ENCODE measurements around the gene DENND10. TPM values are rescaled to one million over a fixed set of nuclear protein-coding genes. Genes with fewer than 3 reads are reported as not detected.
"Not testable (repeated sequence)": the region's sequence is repeated elsewhere in the genome, so short reads cannot be mapped to it uniquely, and the experiment has no call there.

The DENND10 gene
- total and polyA plus RNA-seq, 5 experiments from 2014 or later: 18.3 to 23.2 (median 20.4) TPM

DNA sequence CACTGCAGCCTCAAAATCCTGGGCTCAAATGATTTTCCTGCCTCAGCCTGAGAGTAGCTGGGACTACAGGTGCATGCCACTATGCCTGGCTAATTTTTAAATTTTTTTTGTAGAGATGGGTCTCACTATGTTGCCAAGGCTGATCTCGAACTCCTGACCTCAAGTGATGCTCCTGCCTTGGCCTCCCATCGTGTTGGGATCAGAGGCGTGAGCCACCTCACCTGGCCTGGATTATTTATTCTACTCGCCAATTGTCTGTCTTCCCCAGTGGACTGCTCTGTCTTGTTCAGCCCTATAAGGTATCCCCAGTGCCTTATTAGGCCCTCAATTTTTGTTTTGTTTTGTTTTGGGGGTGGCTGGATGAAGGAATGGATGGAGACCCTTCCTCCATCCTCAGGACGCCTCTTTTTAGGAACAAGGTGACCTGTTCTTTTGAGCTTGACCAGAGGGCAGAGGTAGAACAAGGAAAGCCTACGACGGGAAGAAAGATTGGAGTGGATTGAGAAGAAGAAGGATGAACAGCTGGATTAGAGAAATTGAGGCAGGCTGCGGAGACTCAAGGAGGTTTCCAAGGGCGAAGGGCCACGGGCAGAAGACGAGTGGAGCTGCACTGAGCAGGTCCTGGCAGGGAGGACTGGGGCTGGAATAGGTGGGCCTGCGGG, 541 bp upstream of the DENND10 start:
- Mint-ChIP-seq H3K9me3 (no peaks in the 10 kb centered on the region), H3K4me3 (peak overlapping the region; percentile 73 to 90 (median 86)), H3K27me3 (no peaks in the 10 kb centered on the region), H3K36me3 (peaks cover 0 to 8% (median 5%) of the 10 kb centered on the region in 3 donors), H3K27ac (peak overlapping the region; percentile 63 to 94 (median 88)), H3K4me1 (peaks cover 6 to 32% (median 17%) of the 10 kb centered on the region in 4 donors)
- ATAC-seq (peak in 1 of 2 donors; percentile 66), DNase-seq (no peak)
- POLR2A ChIA-PET: interaction anchor here (0.5 to 2.7 kb wide), 7 partner anchors 20 to 437 kb away, joined by 3 to 20 read pairs (median 4); partner anchors contain the start of genes EIF3A and SFXN4

DNA sequence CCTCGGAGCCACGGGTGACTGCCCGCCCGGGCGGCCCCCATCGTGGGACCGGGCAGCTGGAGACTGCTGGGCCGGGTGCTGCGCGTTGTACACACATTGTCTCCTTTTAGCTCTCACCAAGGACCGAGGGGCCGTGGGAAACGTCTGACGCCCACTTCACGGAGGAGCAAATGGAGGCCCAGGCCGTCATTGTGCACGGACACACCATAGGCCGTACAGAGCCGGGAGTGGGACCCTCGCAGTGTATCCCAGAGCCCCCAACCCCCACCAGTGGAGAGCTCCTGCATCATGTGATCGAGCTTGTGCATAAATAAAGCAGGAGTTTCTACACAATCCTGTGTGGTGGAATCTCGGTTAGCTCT, 722 bp downstream of the DENND10 start:
- H3K9me3 Mint-ChIP-seq: no peaks in the 10 kb centered on the region
- peak overlapping the region in 6 of 10 donors; percentile 9 to 79 (median 60) for H3K27ac Mint-ChIP-seq
- H3K4me3 Mint-ChIP-seq: peak overlapping the region; percentile 64 to 85 (median 78)
- H3K36me3 Mint-ChIP-seq: peaks cover 0 to 17% (median 10%) of the 10 kb centered on the region in 3 donors
- peak in 2 of 10 donors; percentile 6 to 17 for DNase-seq
- H3K27me3 Mint-ChIP-seq: no peaks in the 10 kb centered on the region
- H3K4me1 Mint-ChIP-seq: peaks cover 6 to 32% (median 17%) of the 10 kb centered on the region in 4 donors
- POLR2A ChIA-PET: interaction anchor here (0.7 to 2.7 kb wide), 6 partner anchors 9 to 201 kb away, joined by 4 to 20 read pairs (median 6); partner anchors contain the start of genes EIF3A and SFXN4
- no peak for ATAC-seq

DNA sequence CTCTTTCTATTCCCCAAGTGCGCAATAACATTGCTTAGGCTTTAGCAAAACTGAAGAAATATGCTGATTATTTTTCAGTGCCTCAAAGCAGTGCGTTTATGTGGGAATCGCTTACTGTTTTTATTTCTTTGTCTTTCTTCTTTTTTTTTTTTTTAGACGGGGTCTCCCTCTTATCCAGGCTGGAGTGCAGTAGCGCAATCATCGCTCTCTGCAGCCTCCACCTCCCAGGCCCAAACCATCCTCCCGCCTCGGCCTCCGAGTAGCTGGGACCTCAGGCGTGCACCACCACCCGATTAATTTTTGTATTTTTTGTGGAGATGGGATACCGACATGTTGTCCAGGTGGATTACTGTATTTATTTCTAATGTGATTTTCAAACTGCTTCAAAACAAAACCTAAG, 1.2 kb downstream of the DENND10 start:
- no peak for ATAC-seq
- POLR2A ChIA-PET: interaction anchor here (1.0 to 2.7 kb wide), 6 partner anchors 10 to 201 kb away, joined by 3 to 20 read pairs (median 6); partner anchors contain the start of genes EIF3A and SFXN4
- H3K27ac Mint-ChIP-seq: peak overlapping the region in 5 of 10 donors; percentile 20 to 55 (median 31)

DNA sequence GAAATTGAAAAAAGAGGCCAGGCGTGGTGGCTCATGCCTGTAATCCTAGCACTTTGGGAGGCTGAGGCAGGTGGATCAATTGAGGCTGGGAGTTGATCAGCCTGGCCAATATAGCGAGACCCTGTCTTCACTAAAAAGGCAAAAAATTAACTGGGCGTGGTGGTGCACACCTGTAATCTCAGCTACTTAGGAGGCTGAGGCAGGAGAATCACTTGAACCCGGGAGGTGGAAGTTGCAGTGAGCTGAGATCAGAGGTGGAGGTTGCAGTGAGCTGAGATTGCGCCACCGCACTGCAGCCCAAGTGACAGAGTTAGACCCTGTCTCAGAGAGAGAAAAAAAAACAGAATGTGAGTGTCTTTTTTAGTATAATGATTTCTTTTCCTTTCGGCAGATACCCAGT, 2.0 kb downstream of the DENND10 start:
- H3K4me3 Mint-ChIP-seq: peak overlapping the region in 5 of 10 donors; percentile 43 to 78 (median 70)
- not testable (repeated sequence) for H3K9me3 Mint-ChIP-seq, H3K27me3 Mint-ChIP-seq, DNase-seq, ATAC-seq
- peaks cover 0 to 27% (median 10%) of the 10 kb centered on the region in 3 donors for H3K36me3 Mint-ChIP-seq
- H3K27ac Mint-ChIP-seq: peak overlapping the region in 1 of 10 donors; percentile 57
- POLR2A ChIA-PET: interaction anchor here (1.0 to 2.7 kb wide), 4 partner anchors 11 to 60 kb away, joined by 3 to 20 read pairs (median 5); partner anchors contain the start of genes EIF3A and SFXN4
- H3K4me1 Mint-ChIP-seq: peaks cover 6 to 28% (median 17%) of the 10 kb centered on the region in 4 donors

More for the DNA sequence above, 1.2 kb downstream of the DENND10 start:
- H3K36me3 Mint-ChIP-seq: peaks cover 0 to 21% (median 10%) of the 10 kb centered on the region in 3 donors
- H3K27me3 Mint-ChIP-seq: no peaks in the 10 kb centered on the region
- peak overlapping the region; percentile 64 to 85 (median 78) for H3K4me3 Mint-ChIP-seq
- no peak for DNase-seq
- H3K4me1 Mint-ChIP-seq: peaks cover 6 to 32% (median 17%) of the 10 kb centered on the region in 4 donors
- no peaks in the 10 kb centered on the region for H3K9me3 Mint-ChIP-seq

DNA sequence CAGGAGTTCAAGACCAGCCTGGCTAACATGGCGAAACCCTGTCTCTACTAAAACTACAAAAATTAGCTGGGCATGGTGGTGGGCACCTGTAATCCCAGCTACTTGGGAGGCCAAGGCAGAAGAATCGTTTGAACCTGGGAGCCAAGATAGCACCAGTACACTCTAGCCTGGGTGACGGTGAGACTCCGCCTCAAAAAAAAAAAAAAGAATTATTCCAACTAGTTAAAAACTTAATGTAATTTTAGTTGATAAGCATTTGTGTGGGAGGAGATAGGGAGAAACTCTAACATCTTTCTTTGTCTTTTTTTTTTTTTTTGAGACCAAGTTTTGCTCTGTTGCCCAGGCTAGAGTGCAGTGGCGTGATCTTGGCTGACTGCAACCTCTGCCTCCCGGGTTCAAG, 3.2 kb downstream of the DENND10 start:
- not testable (repeated sequence) for H3K27me3 Mint-ChIP-seq, H3K4me3 Mint-ChIP-seq, ATAC-seq, H3K27ac Mint-ChIP-seq, H3K9me3 Mint-ChIP-seq, DNase-seq
- peaks cover 0 to 37% (median 11%) of the 10 kb centered on the region in 3 donors for H3K36me3 Mint-ChIP-seq
- POLR2A ChIA-PET: interaction anchor here (0.7 kb wide), 1 partner anchor 462 kb away, joined by 3 read pairs; no protein-coding TSS in a partner anchor
- H3K4me1 Mint-ChIP-seq: peaks cover 6 to 23% (median 17%) of the 10 kb centered on the region in 4 donors

DNA sequence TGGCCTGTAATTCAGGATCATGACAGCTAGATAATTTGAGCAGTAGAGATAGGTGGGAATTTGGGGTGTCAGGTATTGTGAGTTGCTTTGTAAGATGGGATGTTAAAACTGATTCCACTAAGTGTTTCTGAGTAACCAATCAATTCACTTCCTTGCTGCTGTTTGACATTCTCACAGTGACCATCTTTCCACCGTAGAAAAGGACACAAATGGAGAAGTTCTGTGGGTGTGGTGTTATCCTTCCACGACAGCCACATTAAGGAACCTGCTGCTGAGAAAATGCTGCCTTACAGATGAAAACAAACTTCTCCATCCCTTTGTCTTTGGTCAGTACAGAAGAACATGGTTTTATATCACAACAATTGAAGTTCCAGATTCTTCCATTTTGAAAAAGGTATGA, 3.9 kb downstream of the DENND10 start:
- not testable (repeated sequence) for H3K27ac Mint-ChIP-seq, ATAC-seq, H3K4me3 Mint-ChIP-seq, H3K27me3 Mint-ChIP-seq, H3K9me3 Mint-ChIP-seq, DNase-seq
- Mint-ChIP-seq H3K4me1 (peaks cover 6 to 22% (median 15%) of the 10 kb centered on the region in 4 donors), H3K36me3 (peaks cover 0 to 44% (median 11%) of the 10 kb centered on the region in 3 donors)
- POLR2A ChIA-PET: interaction anchor here (0.7 kb wide), 1 partner anchor 462 kb away, joined by 3 read pairs; no protein-coding TSS in a partner anchor

DNA sequence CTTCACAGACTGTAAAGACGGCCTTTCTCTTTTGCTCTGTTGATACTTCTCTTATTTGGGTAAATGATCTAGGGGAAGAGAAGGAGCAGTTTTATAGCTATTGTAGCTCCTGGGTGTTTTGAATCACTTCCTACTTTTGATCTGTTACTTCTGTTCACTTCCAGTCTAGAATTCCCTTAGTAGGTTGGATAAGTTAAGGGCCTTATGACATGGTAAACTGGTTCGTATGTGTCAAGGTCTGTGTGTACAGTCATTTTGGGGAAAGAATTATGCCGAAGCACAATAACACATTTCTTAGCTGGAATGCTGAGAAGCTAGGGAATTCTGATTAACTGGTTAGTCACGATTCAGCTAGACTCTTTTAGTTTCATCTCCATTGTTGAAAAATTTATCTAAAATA, 8.1 kb downstream of the DENND10 start:
- H3K27ac Mint-ChIP-seq: no peak overlapping the region
- POLR2A ChIA-PET: no interaction called here
- no peak overlapping the region for H3K4me3 Mint-ChIP-seq
- H3K36me3 Mint-ChIP-seq: peaks cover 0 to 65% (median 11%) of the 10 kb centered on the region in 3 donors
- H3K9me3 Mint-ChIP-seq: no peaks in the 10 kb centered on the region
- H3K27me3 Mint-ChIP-seq: no peaks in the 10 kb centered on the region
- no peak for DNase-seq
- ATAC-seq: no peak
- H3K4me1 Mint-ChIP-seq: peaks cover 8 to 15% (median 11%) of the 10 kb centered on the region in 4 donors

DNA sequence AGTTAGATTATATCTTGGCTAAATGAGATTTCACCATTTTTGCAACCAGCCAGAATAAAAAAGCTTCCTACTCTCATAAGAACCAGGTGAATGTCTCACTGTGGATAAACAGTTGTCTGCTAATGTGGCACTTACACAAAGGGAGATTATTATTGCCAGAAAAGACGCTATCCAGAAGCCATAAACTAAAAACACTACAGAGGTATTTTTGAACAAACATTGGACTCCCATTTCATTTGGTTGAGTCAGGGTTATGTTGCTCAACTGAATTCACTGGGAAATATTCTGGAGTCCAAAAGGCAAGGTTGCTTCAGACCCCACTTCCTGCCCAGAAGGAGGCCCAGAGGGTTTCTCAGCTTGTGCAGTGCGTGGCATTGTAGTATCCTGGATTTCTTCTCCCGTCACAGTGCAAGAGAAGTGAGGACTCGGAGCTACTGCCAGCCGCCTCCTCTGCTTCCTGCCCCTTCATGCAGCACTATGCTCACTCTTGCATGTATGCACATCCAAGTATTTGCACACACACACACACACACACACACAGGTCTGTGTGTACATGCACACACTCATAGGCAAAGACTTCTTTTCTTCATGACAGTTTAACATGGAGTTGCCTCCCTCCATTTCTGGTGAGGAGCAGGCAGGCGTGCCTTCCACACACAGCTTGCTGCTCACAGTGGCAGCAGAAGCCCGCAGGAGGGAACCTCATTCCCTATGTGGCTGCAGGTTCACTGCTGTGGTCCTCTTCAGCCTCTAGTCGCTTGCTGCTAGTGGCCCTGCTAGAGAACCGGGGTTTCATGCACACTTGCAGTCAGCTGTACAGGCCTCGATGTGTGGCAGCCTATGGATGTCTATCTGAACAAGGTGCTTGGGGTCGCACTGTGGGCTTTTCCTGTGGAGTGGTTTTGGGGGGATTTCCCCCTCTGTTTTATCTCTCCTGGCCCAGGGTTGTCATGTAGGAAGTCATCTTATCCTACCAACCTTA, 10.1 kb downstream of the DENND10 start:
- Mint-ChIP-seq H3K4me1 (peaks cover 8 to 13% (median 9%) of the 10 kb centered on the region in 4 donors), H3K36me3 (peaks cover 0 to 69% (median 9%) of the 10 kb centered on the region in 3 donors), H3K27ac (peak overlapping the region in 9 of 10 donors; percentile 3 to 88 (median 61)), H3K4me3 (no peak overlapping the region), H3K27me3 (no peaks in the 10 kb centered on the region), H3K9me3 (no peaks in the 10 kb centered on the region)
- ATAC-seq (peak in 1 of 2 donors; percentile 65), DNase-seq (peak in 2 of 10 donors; percentile 3 to 9)
- POLR2A ChIA-PET: interaction anchor here (0.7 kb wide), 1 partner anchor 50 kb away, joined by 3 read pairs; no protein-coding TSS in a partner anchor

DNA sequence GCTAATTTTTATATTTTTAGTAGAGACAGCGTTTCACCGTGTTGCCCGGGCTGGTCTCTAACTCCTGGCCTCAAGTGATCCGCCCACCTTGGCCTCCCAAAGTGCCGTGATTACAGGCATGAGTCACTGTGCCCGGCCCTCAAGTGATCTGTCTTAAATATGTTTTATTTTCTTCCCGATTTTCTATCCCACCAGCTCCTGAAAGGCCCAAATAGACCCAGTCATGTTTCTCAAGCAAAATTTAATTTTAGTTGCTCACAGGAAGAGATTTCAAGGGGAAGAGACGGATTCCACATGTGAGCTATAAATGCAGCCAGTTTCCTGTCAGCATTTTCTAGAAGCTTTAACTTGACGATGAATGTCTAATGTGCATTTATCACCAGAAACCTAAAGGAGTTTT, 12.0 kb downstream of the DENND10 start:
- no peak for DNase-seq
- H3K36me3 Mint-ChIP-seq: peaks cover 0 to 71% (median 12%) of the 10 kb centered on the region in 3 donors
- H3K4me1 Mint-ChIP-seq: peaks cover 8 to 18% (median 12%) of the 10 kb centered on the region in 4 donors
- ATAC-seq: no peak
- no peak overlapping the region for H3K4me3 Mint-ChIP-seq
- H3K27ac Mint-ChIP-seq: no peak overlapping the region
- H3K27me3 Mint-ChIP-seq: no peaks in the 10 kb centered on the region
- POLR2A ChIA-PET: no interaction called here
- H3K9me3 Mint-ChIP-seq: no peaks in the 10 kb centered on the region

DNA sequence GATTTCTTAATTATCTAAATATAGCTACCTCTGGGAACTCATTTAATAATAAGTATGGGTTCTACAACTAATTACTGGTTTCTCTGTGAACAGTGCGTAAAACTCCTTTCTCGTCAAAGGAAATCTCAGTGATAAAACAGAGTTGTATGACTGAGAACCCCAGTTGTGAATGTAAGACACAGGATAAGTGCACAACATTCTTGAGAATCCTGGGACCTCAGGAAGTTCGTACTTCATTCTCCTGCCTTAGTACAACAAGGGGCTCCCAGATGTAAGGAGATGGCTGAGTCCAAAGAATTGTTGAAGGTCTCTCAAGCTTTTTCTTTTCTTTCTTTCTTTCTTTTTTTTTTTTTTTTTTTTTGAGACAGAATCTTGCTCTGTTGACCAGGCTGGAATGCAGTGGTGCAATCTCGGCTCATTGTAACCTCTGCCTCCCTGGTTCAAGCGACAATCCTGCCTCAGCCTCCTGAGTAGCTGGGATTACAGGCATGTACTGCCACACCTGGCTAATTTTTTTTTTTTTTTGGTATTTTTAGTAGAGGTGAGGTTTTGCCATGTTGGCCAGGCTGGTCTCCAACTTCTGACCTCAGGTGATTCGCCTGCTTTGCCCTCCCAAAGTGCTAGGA, 12.5 kb downstream of the DENND10 start:
- Mint-ChIP-seq H3K27ac (no peak overlapping the region), H3K4me3 (no peak overlapping the region), H3K4me1 (peaks cover 8 to 18% (median 12%) of the 10 kb centered on the region in 4 donors), H3K36me3 (peaks cover 0 to 73% (median 13%) of the 10 kb centered on the region in 3 donors), H3K9me3 (no peaks in the 10 kb centered on the region), H3K27me3 (no peaks in the 10 kb centered on the region)
- POLR2A ChIA-PET: no interaction called here
- ATAC-seq (no peak), DNase-seq (no peak)

DNA sequence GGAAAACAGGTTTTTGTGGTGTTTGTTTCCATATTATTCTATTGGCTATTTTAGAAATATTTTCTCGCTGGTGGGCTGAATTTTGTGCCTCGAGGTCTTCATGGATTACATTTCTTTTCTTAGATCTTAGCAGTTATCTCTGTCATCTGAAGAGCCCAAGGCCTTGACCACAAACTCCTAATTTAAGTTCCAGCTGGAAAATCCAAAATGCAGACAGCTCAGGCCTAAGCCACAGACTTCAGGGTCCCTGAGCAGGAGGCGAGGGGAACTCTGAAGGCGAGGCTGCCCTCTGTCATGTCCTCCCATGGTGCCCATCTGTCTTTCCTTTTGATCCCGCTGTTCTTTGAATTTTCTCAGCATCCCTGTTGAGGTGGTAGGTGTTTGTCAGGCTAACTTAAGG, 14.3 kb downstream of the DENND10 start:
- DNase-seq: no peak

More for the DNA sequence above, 14.3 kb downstream of the DENND10 start:
- H3K36me3 Mint-ChIP-seq: peaks cover 0 to 74% (median 24%) of the 10 kb centered on the region in 3 donors
- H3K4me3 Mint-ChIP-seq: no peak overlapping the region
- H3K9me3 Mint-ChIP-seq: no peaks in the 10 kb centered on the region
- ATAC-seq: no peak
- peaks cover 8 to 18% (median 12%) of the 10 kb centered on the region in 4 donors for H3K4me1 Mint-ChIP-seq
- H3K27ac Mint-ChIP-seq: peak overlapping the region in 1 of 10 donors; percentile 3
- no peaks in the 10 kb centered on the region for H3K27me3 Mint-ChIP-seq
- POLR2A ChIA-PET: no interaction called here

All from naive thymus-derived CD8-positive, alpha-beta T cell (primary cell).